ENCODE measurements around the gene NLRX1. TPM values are rescaled to one million over a fixed set of nuclear protein-coding genes. Genes with fewer than 3 reads are reported as not detected.
A peak's percentile ranks its signal among the peaks of the same experiment; 100 is the strongest.

Gene NLRX1
- total RNA-seq = 10 to 100 TPM; 16.0 to 27.7 (median 20.5) TPM

GRCh38 chr11:119168471-119169281, at the start of gene NLRX1:
NLRX1 (plus strand) TSS chr11:119168725; CDS start chr11:119171404, 2,679 bp downstream.
- Histone ChIP-seq H3K4me3 (peak within 1 kb of the TSS; percentile 61 to 99 (median 70)), H3K4me1 (peaks cover 0 to 20% (median 2%) of the 10 kb centered on the region in 4 donors), H3K36me3 (peaks cover 0 to 21% (median 0%) of the 10 kb centered on the region in 3 donors), H3K9me3 (no peaks in the 10 kb centered on the region), H3K27me3 (no peaks in the 10 kb centered on the region), H3K27ac (peak within 1 kb of the TSS; percentile 73 to 95 (median 91))
- WGBS, 2 donors = 5 to 9% methylated on average over 25 to 58 of the region's 63 CpGs
- TF ChIP-seq EP300 (IDR thresholded peaks at IDR 0.05) (peak in 1 of 2 donors; percentile 66), POLR2A (IDR thresholded peaks at IDR 0.05) (peak in 1 of 2 donors; percentile 67)
- TF ChIP-seq, protein P1, sequence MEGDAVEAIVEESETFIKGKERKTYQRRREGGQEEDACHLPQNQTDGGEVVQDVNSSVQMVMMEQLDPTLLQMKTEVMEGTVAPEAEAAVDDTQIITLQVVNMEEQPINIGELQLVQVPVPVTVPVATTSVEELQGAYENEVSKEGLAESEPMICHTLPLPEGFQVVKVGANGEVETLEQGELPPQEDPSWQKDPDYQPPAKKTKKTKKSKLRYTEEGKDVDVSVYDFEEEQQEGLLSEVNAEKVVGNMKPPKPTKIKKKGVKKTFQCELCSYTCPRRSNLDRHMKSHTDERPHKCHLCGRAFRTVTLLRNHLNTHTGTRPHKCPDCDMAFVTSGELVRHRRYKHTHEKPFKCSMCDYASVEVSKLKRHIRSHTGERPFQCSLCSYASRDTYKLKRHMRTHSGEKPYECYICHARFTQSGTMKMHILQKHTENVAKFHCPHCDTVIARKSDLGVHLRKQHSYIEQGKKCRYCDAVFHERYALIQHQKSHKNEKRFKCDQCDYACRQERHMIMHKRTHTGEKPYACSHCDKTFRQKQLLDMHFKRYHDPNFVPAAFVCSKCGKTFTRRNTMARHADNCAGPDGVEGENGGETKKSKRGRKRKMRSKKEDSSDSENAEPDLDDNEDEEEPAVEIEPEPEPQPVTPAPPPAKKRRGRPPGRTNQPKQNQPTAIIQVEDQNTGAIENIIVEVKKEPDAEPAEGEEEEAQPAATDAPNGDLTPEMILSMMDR (IDR thresholded peaks at IDR 0.05) = peak; percentile 91 to 93 (median 92)
- peak; percentile 58 to 71 for DNase-seq (ENCODE audit: low spot score in 2 of 2)

- DNase-seq (ENCODE audit: low spot score in 2 of 2) = no peak
- 86 to 91% methylated on average over 1 of the region's 1 CpG for WGBS, 2 donors
- Histone ChIP-seq H3K36me3 (peaks cover 2 to 42% (median 6%) of the 10 kb centered on the region in 3 donors), H3K4me1 (peaks cover 0 to 25% (median 11%) of the 10 kb centered on the region in 4 donors), H3K27me3 (no peaks in the 10 kb centered on the region), H3K4me3 (no peak overlapping the region), H3K27ac (no peak overlapping the region), H3K9me3 (no peaks in the 10 kb centered on the region)
- TF ChIP-seq POLR2A (IDR thresholded peaks at IDR 0.05) (no peak), EP300 (IDR thresholded peaks at IDR 0.05) (no peak)
- TF ChIP-seq, protein P1 (IDR thresholded peaks at IDR 0.05) = no peak
These were observed 49.6 kb upstream of the NLRX1 start for GRCh38 chr11:119118946-119119345.

DNA sequence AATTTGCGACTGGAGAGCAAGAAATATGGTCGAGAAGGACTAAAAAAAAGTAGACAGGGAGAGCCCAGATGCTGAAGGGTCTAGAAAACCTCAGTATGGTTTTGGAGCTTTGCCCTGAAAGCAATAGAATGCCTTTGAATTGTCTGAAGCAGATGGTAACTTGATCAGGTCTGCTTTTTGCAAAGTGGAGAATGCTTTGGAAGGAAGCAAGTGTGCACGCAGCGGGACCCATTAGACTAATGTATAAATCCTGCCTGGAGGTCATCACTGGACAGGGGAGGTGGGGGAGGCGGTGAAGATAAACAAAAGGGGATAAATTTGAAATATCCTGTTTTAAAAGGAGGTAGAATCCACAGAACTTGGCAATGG, 47.9 kb upstream of the NLRX1 start:
- Histone ChIP-seq H3K27me3 (no peaks in the 10 kb centered on the region), H3K36me3 (peaks cover 0 to 41% (median 9%) of the 10 kb centered on the region in 3 donors), H3K9me3 (no peaks in the 10 kb centered on the region), H3K27ac (peak overlapping the region; percentile 72 to 92 (median 84)), H3K4me3 (peak overlapping the region; percentile 47 to 88 (median 68)), H3K4me1 (peaks cover 0 to 25% (median 11%) of the 10 kb centered on the region in 4 donors)
- TF ChIP-seq EP300 (IDR thresholded peaks at IDR 0.05) (no peak), POLR2A (IDR thresholded peaks at IDR 0.05) (no peak)
- TF ChIP-seq, protein P1 (IDR thresholded peaks at IDR 0.05) = no peak
- DNase-seq (ENCODE audit: low spot score in 2 of 2) = no peak
- WGBS, 2 donors = 17 to 19% methylated on average over 5 of the region's 5 CpGs

DNA sequence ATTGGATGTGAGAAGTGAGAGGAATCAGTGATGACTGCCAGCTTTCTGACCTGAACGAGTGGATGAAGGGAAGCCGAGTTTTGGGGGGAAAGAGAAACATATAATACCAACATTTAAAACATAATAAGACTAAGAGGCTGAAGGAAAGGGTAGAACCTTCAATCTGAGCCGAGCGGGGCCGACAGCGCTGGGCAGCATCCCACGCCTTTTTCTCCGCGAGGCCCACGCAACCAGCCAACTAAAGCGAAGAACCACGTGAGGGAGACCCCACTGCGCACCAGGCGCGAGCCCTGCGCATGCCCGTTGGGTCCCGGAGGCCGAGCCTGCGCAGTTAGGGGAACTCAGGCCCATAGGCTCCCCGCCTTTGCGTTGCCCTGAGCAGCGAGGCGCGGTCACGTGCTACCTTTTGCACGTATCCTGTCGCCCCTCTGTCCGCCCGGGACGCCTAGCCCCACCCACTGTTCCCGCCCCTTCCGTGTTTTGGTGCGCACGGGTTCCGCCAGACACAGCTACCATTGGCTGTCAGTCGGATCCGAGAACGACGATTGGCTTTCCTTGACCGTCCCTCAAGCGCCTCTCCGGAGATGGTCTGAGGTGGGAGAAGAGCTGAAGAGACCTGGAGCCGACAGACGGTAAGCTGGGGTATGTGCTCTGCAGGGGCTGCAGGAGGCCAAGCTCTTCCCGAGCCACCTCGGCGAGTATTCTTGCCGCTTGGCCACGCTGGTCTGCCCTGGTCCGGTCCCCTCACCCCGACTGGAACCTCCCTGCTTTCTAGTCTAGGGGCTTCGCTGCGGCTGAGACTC, 47.3 kb upstream of the NLRX1 start, which contains the start of gene HINFP:
HINFP (plus strand) TSS at position 573 of the 803 bp plus-strand sequence. CDS start 5,365 bp downstream, outside the sequence.
- Histone ChIP-seq H3K4me1 (peaks cover 0 to 28% (median 11%) of the 10 kb centered on the region in 4 donors), H3K36me3 (peaks cover 0 to 37% (median 9%) of the 10 kb centered on the region in 3 donors), H3K27me3 (no peaks in the 10 kb centered on the region), H3K4me3 (peak within 1 kb of the TSS; percentile 66 to 98 (median 78)), H3K9me3 (no peaks in the 10 kb centered on the region), H3K27ac (peak within 1 kb of the TSS; percentile 72 to 92 (median 84))
- 1 to 2% methylated on average over 15 to 52 of the region's 54 CpGs for WGBS, 2 donors
- TF ChIP-seq, protein P1 (IDR thresholded peaks at IDR 0.05) = peak in 1 of 5 experiments; percentile 25
- TF ChIP-seq EP300 (IDR thresholded peaks at IDR 0.05) = peak; percentile 84 to 95
- TF ChIP-seq POLR2A (IDR thresholded peaks at IDR 0.05) = peak in 1 of 2 donors; percentile 83
- peak; percentile 99 for DNase-seq (ENCODE audit: low spot score in 2 of 2)
